ENCODE measurements around the gene TSHZ3. TPM values are rescaled to one million over a fixed set of nuclear protein-coding genes. Genes with fewer than 3 reads are reported as not detected.

Gene TSHZ3
- polyA plus RNA-seq, 1 experiment: 10.9 TPM

GRCh38 chr19:31233295-31233800 lies 115.9 kb downstream of the TSHZ3 start:
- no peaks in the 10 kb centered on the region for H3K27me3 ChIP-seq (ENCODE audit: control insufficient read depth, insufficient read depth, low read length)
- H3K27ac ChIP-seq (ENCODE audit: low read depth, low read length): no peak overlapping the region
- ChIA-PET CTCF (interaction anchor here (0.6 kb wide), 1 partner anchor 24 kb away, joined by 5 read pairs; no protein-coding TSS in a partner anchor), POLR2A (interaction anchor here (0.7 kb wide), 1 partner anchor 93 kb away, joined by 3 read pairs; no protein-coding TSS in a partner anchor)
- H3K4me3 ChIP-seq (ENCODE audit: low read depth, low read length): no peak overlapping the region
- TF ChIP-seq, protein P1, sequence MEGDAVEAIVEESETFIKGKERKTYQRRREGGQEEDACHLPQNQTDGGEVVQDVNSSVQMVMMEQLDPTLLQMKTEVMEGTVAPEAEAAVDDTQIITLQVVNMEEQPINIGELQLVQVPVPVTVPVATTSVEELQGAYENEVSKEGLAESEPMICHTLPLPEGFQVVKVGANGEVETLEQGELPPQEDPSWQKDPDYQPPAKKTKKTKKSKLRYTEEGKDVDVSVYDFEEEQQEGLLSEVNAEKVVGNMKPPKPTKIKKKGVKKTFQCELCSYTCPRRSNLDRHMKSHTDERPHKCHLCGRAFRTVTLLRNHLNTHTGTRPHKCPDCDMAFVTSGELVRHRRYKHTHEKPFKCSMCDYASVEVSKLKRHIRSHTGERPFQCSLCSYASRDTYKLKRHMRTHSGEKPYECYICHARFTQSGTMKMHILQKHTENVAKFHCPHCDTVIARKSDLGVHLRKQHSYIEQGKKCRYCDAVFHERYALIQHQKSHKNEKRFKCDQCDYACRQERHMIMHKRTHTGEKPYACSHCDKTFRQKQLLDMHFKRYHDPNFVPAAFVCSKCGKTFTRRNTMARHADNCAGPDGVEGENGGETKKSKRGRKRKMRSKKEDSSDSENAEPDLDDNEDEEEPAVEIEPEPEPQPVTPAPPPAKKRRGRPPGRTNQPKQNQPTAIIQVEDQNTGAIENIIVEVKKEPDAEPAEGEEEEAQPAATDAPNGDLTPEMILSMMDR (IDR thresholded peaks at IDR 0.05; ENCODE audit: low read depth, low read length): no peak
- H3K9me3 ChIP-seq (ENCODE audit: control insufficient read depth, insufficient read depth, low read length): no peaks in the 10 kb centered on the region
- DNase-seq (ENCODE audit: low read depth, low spot score): no peak

- Histone ChIP-seq H3K27me3 (ENCODE audit: control insufficient read depth, insufficient read depth, low read length) (no peaks in the 10 kb centered on the region), H3K27ac (ENCODE audit: low read depth, low read length) (no peak overlapping the region), H3K4me3 (ENCODE audit: low read depth, low read length) (no peak overlapping the region), H3K9me3 (ENCODE audit: control insufficient read depth, insufficient read depth, low read length) (no peaks in the 10 kb centered on the region)
- ChIA-PET CTCF (no interaction called here), POLR2A (interaction anchor here (0.7 kb wide), 1 partner anchor 92 kb away, joined by 3 read pairs; no protein-coding TSS in a partner anchor)
- TF ChIP-seq, protein P1 (IDR thresholded peaks at IDR 0.05; ENCODE audit: low read depth, low read length): no peak
- peak; percentile 82 for DNase-seq (ENCODE audit: low read depth, low spot score)
Observed at GRCh38 chr19:31232871-31233270, 116.4 kb downstream of the TSHZ3 start.

DNA sequence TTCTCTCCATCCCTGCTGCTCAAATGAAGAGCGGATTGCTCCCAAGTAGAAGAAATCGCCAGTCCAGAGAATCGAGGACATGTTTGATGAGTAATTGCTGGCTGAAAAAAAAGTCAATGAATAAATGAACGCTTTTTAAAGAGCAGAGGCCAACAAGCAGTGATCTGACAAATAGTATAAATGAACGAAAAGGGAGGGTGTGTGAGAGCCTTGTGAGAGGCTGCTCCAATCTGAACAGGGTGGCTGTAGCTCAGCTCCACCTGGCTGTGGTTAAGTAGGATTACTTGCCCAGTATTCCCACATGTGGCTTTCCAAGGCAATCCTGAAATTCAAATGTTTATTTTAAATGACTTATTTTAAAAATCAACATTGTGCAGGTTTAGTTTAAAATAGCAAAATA lies 117.1 kb downstream of the TSHZ3 start:
- CTCF ChIA-PET: interaction anchor here (0.9 to 1.2 kb wide), 2 partner anchors 178 to 992 kb away, joined by 3 read pairs; no protein-coding TSS in a partner anchor
- Histone ChIP-seq H3K4me3 (ENCODE audit: low read depth, low read length) (no peak overlapping the region), H3K9me3 (ENCODE audit: control insufficient read depth, insufficient read depth, low read length) (no peaks in the 10 kb centered on the region), H3K27ac (ENCODE audit: low read depth, low read length) (no peak overlapping the region), H3K27me3 (ENCODE audit: control insufficient read depth, insufficient read depth, low read length) (no peaks in the 10 kb centered on the region)
- TF ChIP-seq, protein P1 (IDR thresholded peaks at IDR 0.05; ENCODE audit: low read depth, low read length): peak; percentile 21; the same call in 1 of the 2 replicates
- POLR2A ChIA-PET: no interaction called here
- peak; percentile 20 for DNase-seq (ENCODE audit: low read depth, low spot score)

- Histone ChIP-seq H3K9me3 (ENCODE audit: control insufficient read depth, insufficient read depth, low read length) (no peaks in the 10 kb centered on the region), H3K4me3 (ENCODE audit: low read depth, low read length) (no peak overlapping the region), H3K27me3 (ENCODE audit: control insufficient read depth, insufficient read depth, low read length) (no peaks in the 10 kb centered on the region), H3K27ac (ENCODE audit: low read depth, low read length) (no peak overlapping the region)
- TF ChIP-seq, protein P1 (IDR thresholded peaks at IDR 0.05; ENCODE audit: low read depth, low read length): no peak
- ChIA-PET POLR2A (no interaction called here), CTCF (interaction anchor here (0.9 to 1.2 kb wide), 2 partner anchors 177 to 993 kb away, joined by 3 read pairs; no protein-coding TSS in a partner anchor)
- DNase-seq (ENCODE audit: low read depth, low spot score): no peak
Observed at GRCh38 chr19:31231237-31231636, 118.0 kb downstream of the TSHZ3 start.

GRCh38 chr19:31226151-31226935 lies 122.9 kb downstream of the TSHZ3 start:
- no peak overlapping the region for H3K27ac ChIP-seq (ENCODE audit: low read depth, low read length)
- CTCF ChIA-PET: no interaction called here
- H3K27me3 ChIP-seq (ENCODE audit: control insufficient read depth, insufficient read depth, low read length): no peaks in the 10 kb centered on the region
- no peak overlapping the region for H3K4me3 ChIP-seq (ENCODE audit: low read depth, low read length)
- POLR2A ChIA-PET: no interaction called here
- no peak for DNase-seq (ENCODE audit: low read depth, low spot score)
- no peaks in the 10 kb centered on the region for H3K9me3 ChIP-seq (ENCODE audit: control insufficient read depth, insufficient read depth, low read length)
- TF ChIP-seq, protein P1 (IDR thresholded peaks at IDR 0.05; ENCODE audit: low read depth, low read length): no peak

All from AG04450 (cell line).